ENCODE results near the gene MPP7.

DNA sequence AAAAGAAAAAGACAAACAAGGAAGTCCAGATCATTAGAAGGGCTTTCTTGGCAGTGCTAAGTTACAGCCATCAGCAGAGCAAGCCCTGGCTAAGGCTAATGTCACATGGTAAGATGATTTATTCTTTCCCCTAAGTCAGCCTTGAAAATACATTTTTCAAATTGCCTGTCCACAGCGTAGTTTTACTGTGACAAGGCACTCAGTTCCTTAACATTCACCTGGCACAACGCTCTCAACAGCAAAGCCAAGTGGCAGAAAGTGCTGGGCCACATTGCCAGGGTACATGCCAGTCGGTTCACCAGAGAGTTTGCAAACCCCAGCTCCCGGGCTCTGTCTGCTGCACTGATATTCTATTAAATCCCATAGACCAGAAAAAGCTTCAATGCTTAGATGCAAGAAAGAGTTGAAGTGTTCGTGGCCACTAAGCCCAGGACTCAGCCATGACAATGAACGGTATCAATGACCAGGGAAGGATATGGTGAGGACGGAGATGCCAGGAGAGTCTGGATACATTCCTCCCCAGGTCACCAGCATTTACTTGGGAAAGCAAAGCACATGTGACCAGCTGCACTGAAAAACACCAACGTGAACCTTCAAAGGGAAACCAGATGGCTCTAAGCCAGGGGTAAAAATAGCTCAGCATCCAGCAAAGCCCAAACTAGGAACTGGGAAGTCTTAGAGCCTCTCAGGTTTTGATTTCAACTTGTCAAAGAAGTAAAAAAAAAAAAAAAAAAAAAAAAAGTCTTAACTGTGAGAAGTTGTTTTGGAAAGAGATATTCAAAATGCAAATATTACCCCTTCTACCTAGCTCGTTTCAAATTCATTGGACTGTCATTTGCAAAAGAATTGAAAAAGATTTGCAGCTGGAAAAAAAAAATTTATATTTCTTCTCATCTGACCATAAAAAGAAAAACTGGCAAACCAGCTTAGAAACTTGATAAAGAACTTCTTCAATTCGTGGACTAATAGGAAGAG lies 23.9 kb upstream of the MPP7 start:
- TF ChIP-seq EZH2 (IDR thresholded peaks at IDR 0.05; ENCODE audit: borderline replicate concordance, low read length): no peak
- TF ChIP-seq, protein P1, sequence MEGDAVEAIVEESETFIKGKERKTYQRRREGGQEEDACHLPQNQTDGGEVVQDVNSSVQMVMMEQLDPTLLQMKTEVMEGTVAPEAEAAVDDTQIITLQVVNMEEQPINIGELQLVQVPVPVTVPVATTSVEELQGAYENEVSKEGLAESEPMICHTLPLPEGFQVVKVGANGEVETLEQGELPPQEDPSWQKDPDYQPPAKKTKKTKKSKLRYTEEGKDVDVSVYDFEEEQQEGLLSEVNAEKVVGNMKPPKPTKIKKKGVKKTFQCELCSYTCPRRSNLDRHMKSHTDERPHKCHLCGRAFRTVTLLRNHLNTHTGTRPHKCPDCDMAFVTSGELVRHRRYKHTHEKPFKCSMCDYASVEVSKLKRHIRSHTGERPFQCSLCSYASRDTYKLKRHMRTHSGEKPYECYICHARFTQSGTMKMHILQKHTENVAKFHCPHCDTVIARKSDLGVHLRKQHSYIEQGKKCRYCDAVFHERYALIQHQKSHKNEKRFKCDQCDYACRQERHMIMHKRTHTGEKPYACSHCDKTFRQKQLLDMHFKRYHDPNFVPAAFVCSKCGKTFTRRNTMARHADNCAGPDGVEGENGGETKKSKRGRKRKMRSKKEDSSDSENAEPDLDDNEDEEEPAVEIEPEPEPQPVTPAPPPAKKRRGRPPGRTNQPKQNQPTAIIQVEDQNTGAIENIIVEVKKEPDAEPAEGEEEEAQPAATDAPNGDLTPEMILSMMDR (conservative IDR thresholded peaks at IDR 0.05 in 1 of 2, IDR thresholded peaks at IDR 0.05 in 1 of 2; ENCODE audit: extremely low read depth in 1 of 2, insufficient read depth in 1 of 2, low read depth in 1 of 2, low read length in 2 of 2): no peak

Data from mammary epithelial cell (primary cell).